Calu3 (cell line): ENCODE results near the gene CAV1. TPM values are rescaled to one million over a fixed set of nuclear protein-coding genes. Genes with fewer than 3 reads are reported as not detected.
A peak's percentile ranks its signal among the peaks of the same experiment; 100 is the strongest.

Experiments
- BruUV-seq: library from RNA; stranded (reverse); fragments of 400-500 nt; replicated peaks from 2 replicates; lab custom pipeline; 2021; lab: Mats Ljungman, UMichigan
- CTCF ChIA-PET: fragments of 300-600 bp; sonication (Branson Sonifier 250); formaldehyde crosslinking; loops from one replicate; lab custom pipeline; 2022; ENCODE audit warnings: antibody characterized with exemption; lab: Charles Lee
- DNase-seq: peaks from one replicate; pipeline ENCODE4 v3.0.0; 2022
- H3K27ac Mint-ChIP-seq: one replicate; pipeline ENCODE4 v1.8.0; 2022; ENCODE audit warnings: mixed read lengths; ENCODE audit not compliant: unreplicated experiment
- H3K27me3 Mint-ChIP-seq: one replicate; pipeline ENCODE4 v1.8.0; 2022; ENCODE audit warnings: mixed read lengths; ENCODE audit not compliant: unreplicated experiment
- H3K36me3 Mint-ChIP-seq: one replicate; pipeline ENCODE4 v1.8.0; 2022; ENCODE audit warnings: mild to moderate bottlenecking, moderate library complexity, mixed read lengths; ENCODE audit not compliant: insufficient read depth, unreplicated experiment
- H3K4me1 Mint-ChIP-seq: one replicate; pipeline ENCODE4 v1.8.0; 2022; ENCODE audit warnings: mild to moderate bottlenecking, low read depth, mixed read lengths; ENCODE audit not compliant: unreplicated experiment
- H3K4me3 Mint-ChIP-seq: one replicate; pipeline ENCODE4 v1.8.0; 2022; ENCODE audit warnings: mild to moderate bottlenecking, low read depth, moderate library complexity, mixed read lengths; ENCODE audit not compliant: unreplicated experiment
- H3K9me3 Mint-ChIP-seq: one replicate; pipeline ENCODE4 v1.8.0; 2022; ENCODE audit warnings: low read depth, mixed read lengths; ENCODE audit not compliant: unreplicated experiment
- CTCF ChIP-seq: fragments of 200-600 bp; IDR thresholded peaks from one replicate; pipeline ENCODE4 v1.8.0; 2022; ENCODE audit warnings: antibody characterized with exemption; ENCODE audit not compliant: unreplicated experiment
- intact Hi-C: fragments of 100-400 bp; cut with micrococcal nuclease; formaldehyde crosslinking; loops from one replicate; pipeline ENCODE4 v1.10.0; 2022; ENCODE audit not compliant: unreplicated experiment
- total RNA-seq: library from RNA; stranded (reverse); gene quantifications from 2 replicates; pipeline ENCODE4 v1.2.3, GENCODE V29; 2022

The CAV1 gene
- total RNA-seq, 1 experiment from 2014 or later: 15.9 TPM

- H3K4me3 Mint-ChIP-seq: no peak overlapping the region
- intact Hi-C loops: loop anchor here (5.0 to 10.0 kb wide), 2 partner anchors 79 to 531 kb away; partner anchors contain the start of gene MET
- no peaks in the 10 kb centered on the region for H3K27me3 Mint-ChIP-seq
- no peak overlapping the region for H3K27ac Mint-ChIP-seq
- CTCF ChIA-PET: interaction anchor here (0.6 kb wide), 1 partner anchor 253 kb away, joined by 3 read pairs; no protein-coding TSS in a partner anchor
- TF ChIP-seq CTCF: no peak
- BruUV-seq: no TSS peak
- H3K36me3 Mint-ChIP-seq: no peaks in the 10 kb centered on the region
- DNase-seq: no peak
- H3K9me3 Mint-ChIP-seq: no peaks in the 10 kb centered on the region
- peaks cover 29% of the 10 kb centered on the region for H3K4me1 Mint-ChIP-seq
Measured at GRCh38 chr7:116593359-116594075, 68.7 kb downstream of the CAV1 start.

- Mint-ChIP-seq H3K27me3 (no peaks in the 10 kb centered on the region), H3K9me3 (no peaks in the 10 kb centered on the region), H3K4me3 (no peak overlapping the region), H3K27ac (no peak overlapping the region), H3K36me3 (no peaks in the 10 kb centered on the region), H3K4me1 (peaks cover 24% of the 10 kb centered on the region)
- DNase-seq: no peak
- no TSS peak for BruUV-seq
- CTCF ChIA-PET: no interaction called here
- intact Hi-C loops: loop anchor here (10.0 kb wide), 1 partner anchor 530 kb away; no protein-coding TSS in a partner anchor
- no peak for TF ChIP-seq CTCF
Measured at GRCh38 chr7:116595063-116595462, 70.2 kb downstream of the CAV1 start.

- intact Hi-C loops: loop anchor here (10.0 kb wide), 1 partner anchor 527 kb away; no protein-coding TSS in a partner anchor
- peaks cover 12% of the 10 kb centered on the region for H3K4me1 Mint-ChIP-seq
- H3K27me3 Mint-ChIP-seq: no peaks in the 10 kb centered on the region
- no peaks in the 10 kb centered on the region for H3K36me3 Mint-ChIP-seq
- no peaks in the 10 kb centered on the region for H3K9me3 Mint-ChIP-seq
- no peak for TF ChIP-seq CTCF
- no peak for DNase-seq
- CTCF ChIA-PET: no interaction called here
- no peak overlapping the region for H3K4me3 Mint-ChIP-seq
- no peak overlapping the region for H3K27ac Mint-ChIP-seq
- no TSS peak for BruUV-seq
Measured at GRCh38 chr7:116597384-116597783, 72.5 kb downstream of the CAV1 start.

GRCh38 chr7:116598278-116598677 lies 73.4 kb downstream of the CAV1 start:
- no peak overlapping the region for H3K4me3 Mint-ChIP-seq
- CTCF ChIA-PET: no interaction called here
- BruUV-seq: no TSS peak

More at GRCh38 chr7:116598278-116598677, 73.4 kb downstream of the CAV1 start:
- H3K27ac Mint-ChIP-seq: no peak overlapping the region
- peak; percentile 13 for DNase-seq
- peak; percentile 23 for TF ChIP-seq CTCF
- H3K27me3 Mint-ChIP-seq: no peaks in the 10 kb centered on the region
- intact Hi-C loops: loop anchor here (10.0 kb wide), 1 partner anchor 527 kb away; no protein-coding TSS in a partner anchor
- no peaks in the 10 kb centered on the region for H3K9me3 Mint-ChIP-seq
- no peaks in the 10 kb centered on the region for H3K36me3 Mint-ChIP-seq
- peaks cover 3% of the 10 kb centered on the region for H3K4me1 Mint-ChIP-seq
